SU-DHL-6 (cell line): ENCODE measurements around the gene CTSG.

Source experiments
- CTCF ChIP-seq: fragments of 200-600 bp; sonication (generic); IDR thresholded peaks from one replicate; pipeline ENCODE4 v1.5.1; 2017; ENCODE audit warnings: antibody characterized with exemption, mild to moderate bottlenecking, low read length, moderate library complexity; ENCODE audit not compliant: insufficient read depth, poor library complexity, severe bottlenecking
- EZH2phosphoT487 ChIP-seq: fragments of 200-600 bp; sonication (generic), shearing (Covaris generic); conservative IDR thresholded peaks from 2 replicates; pipeline ENCODE4 v1.6.1; 2018; ENCODE audit warnings: mild to moderate bottlenecking, antibody characterized with exemption, low read length, moderate library complexity, mixed read lengths

- no peak for TF ChIP-seq CTCF
- no peak for TF ChIP-seq EZH2phosphoT487
Measured at GRCh38 chr14:24534286-24534685, 41.8 kb downstream of the CTSG start.
